NCI-H1417 treated with DMSO at 0.1 percent for 48 hours (cell line): ENCODE measurements around the gene RNASEH1.

Source experiments
- DNase-seq: peaks from one replicate; lab custom pipeline; 2025; lab: John Stamatoyannopoulos, UW

RNASEH1 gene

DNA sequence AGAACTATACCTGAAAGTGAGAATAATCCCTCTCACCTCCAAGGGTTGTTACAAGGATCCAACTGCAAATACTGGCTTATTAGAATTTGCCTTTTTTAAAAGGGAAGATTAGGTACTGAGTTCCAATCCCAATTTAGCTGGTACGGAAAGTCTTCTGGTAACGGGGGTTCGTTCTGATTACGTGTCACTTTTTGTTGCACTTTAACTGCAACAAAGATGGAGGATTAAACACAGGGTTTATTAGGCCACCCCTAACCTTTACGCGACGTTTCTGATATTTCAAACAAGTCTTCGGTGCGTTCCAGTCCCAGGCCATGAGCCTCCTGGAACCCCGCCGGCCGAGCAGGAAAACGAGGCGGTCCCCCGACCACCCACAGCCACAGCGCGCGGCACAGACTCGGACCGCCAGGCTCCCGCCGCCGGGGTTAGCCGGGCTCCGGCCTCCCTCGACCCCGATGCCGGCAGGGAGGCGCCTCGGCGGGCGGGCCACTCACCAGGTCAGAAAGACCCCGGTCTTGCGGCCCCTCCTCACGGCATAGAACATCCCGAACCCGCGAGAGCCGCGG lies 411 bp downstream of the RNASEH1 start:
- DNase-seq, result no peak

DNA sequence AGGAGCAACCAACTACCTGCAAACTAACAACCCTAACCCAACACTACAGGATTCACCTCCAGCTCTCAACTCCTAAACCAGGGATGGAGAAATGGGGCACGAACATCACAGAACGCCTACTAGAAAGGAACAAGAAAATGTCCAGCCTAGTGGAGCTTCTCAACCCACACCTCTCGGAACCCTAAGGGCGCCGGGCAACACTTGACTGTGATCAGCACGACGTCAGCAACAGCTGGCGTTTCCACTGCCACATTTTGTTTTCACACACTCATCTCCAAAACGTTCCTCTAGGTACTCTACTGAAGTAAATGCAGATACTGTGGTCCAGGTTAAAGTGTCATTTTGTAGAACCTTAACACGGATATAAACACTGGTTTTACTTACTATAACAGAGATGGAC lies 4.2 kb downstream of the RNASEH1 start:
- no peak for DNase-seq

DNA sequence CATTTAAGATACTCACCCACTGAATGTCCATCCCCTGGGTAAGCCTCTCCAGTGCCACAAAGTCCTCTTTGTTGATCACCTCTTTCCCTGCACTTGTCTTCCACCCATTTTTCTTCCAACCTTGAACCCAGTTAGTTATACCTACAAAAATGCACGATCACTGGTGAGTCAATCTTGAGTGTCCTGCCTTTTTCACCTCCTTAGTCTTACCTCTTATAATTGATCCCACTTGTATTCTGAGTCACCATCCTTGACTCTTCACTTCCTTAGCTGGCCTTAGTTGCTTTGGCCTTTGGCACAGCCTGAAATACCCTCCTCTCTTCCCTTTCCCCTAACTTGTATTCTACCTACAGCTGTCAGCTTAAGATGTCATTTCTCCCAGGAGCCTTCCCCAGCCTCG lies 10.2 kb downstream of the RNASEH1 start:
- no peak for DNase-seq

DNA sequence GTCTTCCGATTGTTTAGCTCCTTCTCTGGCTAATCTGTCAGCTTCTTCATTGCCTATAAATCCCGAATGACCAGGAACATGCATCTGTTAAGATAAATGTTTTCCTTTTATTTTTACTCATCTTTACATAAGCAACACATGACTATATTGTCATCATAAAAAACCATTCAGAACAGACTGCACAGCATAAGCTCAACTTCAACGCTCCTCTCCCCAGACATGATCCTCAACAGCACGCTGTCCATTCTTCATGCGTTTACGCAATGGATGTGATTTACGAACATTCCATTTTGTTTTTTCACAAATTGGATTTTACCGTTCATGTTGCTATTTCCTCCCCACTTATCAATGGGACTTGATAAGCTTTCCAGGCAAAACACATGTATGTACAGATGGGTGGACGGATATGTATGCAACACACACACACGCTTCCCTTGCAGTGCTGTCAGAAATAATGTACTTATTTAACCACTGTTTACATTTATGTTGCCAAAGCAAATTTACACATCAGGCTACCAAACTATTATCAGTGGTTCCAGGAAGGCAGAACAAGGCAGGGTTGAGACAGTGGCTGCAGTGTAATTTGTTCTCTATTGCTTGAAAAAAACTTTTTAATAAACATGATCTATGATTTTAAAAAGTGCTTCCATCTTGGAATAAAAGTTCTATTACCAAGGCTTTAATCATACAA lies 12.2 kb downstream of the RNASEH1 start:
- no peak for DNase-seq

GRCh38 chr2:3543023-3543683 lies 15.0 kb downstream of the RNASEH1 start:
- no peak for DNase-seq

DNA sequence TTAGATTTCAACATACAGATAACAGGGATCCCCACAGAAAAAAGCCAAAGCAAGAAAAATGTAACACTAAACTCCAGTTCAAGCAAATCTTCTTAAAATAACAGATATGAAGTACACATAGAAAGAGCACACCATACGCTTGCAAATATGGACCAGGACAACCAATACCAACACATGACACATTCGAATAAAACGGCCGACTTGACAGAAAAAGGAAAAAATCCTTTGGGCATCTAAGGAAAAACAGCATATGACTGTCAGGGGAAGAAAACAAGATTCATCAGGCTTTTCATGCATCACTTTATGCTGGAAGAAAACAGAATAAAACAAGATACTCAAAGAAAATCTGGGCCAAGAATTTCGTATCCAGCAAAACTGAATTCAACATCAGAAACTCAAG lies 16.0 kb downstream of the RNASEH1 start:
- no peak for DNase-seq

DNA sequence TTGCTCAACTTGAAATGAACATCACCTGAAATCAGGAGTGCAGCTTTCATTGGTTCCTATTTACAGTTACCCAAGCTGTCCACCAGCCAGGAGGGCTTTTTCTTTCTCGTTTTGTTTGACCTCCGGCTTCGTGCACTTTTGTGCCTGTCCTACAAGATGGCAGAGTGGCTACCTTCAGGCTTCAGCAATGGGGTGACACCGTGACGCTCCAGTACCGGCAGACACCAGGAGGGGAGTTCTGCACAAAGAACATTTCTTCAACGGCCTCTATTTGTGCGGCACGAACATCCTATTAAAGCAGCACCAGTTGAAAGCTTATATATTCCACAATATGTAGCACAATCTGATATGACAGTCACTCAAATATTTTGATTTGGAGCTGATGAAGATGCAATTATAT lies 18.3 kb downstream of the RNASEH1 start:
- DNase-seq, result no peak

- DNase-seq, result no peak
Measured at GRCh38 chr2:3536682-3537632, 21.2 kb downstream of the RNASEH1 start.

GRCh38 chr2:3535794-3536681 lies 22.1 kb downstream of the RNASEH1 start:
- DNase-seq, result no peak

GRCh38 chr2:3535467-3535793 lies 22.7 kb downstream of the RNASEH1 start:
- DNase-seq, result no peak

DNA sequence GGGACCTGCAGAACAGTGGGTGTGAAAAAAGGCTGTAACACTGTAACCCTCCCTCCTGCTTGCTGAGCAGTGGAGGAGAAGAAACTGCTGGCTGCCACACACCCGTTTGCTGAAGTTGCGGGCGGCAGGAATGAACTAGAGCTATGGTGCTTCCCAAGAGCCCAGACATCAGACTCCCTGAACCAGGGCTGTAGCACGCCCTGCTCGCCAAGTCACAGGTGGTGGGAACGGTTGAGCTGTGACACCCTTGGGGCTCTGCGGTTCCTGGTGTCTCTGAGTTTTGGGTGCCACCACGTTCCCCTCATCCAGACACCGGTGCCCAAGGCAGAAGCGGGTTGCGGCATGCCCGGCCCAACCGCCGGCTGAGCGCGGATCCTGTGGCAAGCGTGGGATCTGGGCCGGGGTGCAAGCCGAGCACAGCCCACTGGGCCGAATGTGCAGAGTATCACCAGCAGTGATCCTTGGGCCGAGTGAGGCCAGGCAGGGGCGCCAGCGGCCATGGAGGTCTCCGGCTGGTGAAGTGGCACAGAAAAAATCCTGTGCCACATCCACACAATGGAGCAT lies 23.8 kb downstream of the RNASEH1 start:
- no peak for DNase-seq

- no peak for DNase-seq
Measured at GRCh38 chr2:3533836-3534235, 24.3 kb downstream of the RNASEH1 start.

DNA sequence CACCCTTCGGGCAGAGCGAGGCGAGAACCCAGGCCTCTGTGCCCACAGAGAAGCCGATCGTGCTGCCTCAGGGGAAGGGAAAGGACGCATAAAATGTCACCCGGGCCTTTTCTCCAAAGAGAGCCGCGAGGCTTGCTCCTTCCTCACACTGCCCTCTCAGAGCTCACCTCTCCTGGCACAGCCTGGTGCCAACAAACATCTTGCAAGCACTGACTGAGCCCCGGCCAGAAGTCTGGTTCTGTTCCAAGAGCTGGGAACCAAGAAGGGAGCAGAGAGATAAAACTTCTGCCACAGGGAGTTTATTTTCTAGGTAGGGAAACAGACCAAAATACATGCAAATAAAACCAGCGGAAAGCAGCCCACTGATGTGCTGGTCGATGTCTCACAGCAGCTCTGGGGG lies 25.2 kb downstream of the RNASEH1 start:
- no peak for DNase-seq

GRCh38 chr2:3529316-3530025 lies 28.7 kb downstream of the RNASEH1 start:
- DNase-seq, result no peak

DNA sequence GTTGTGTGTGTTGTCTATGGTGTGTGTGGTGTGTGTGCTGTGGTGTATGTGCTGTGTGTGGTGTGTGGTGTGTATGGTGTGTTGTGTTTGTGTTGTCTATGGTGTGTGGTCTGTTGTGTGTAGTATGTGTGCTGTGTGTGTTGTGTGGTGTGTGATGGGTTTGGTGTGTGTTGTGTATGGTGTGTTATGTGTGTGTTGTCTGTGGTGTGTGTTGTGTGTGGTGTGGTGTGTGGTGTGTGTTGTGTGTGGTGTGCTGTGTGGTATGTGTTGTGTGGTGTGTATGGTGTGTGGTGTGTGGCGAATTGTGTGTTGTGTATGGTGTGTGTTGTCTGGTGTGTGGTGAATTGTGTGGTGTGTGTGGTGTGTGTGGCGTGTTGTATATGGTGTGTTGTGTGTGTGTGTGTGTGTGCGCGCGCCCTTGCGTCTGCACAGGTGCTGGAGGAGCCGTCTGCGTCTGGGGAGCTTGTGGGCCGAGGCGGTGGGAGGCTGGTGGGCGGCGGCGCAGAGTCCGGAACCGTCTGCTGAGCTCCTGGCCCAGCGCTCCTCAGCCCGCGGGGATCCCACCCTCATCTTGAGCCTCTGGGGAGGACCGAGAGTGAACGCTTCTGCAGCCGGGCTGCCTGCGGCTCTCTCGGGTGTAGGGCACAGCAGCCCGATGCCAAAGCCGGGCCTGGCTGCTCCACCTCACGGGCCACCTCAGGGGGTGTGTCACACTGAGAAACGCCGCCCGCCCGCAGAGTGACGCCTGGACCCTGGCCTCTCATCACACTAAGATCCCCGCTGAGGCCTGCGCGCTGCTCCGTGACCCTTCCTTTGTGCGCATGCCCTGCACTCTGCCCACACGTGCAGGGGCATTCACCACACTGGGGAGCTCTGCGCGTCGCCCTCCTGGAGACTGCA lies 30.0 kb downstream of the RNASEH1 start:
- no peak for DNase-seq

GRCh38 chr2:3526871-3527270 lies 31.3 kb downstream of the RNASEH1 start:
- DNase-seq, result no peak

DNA sequence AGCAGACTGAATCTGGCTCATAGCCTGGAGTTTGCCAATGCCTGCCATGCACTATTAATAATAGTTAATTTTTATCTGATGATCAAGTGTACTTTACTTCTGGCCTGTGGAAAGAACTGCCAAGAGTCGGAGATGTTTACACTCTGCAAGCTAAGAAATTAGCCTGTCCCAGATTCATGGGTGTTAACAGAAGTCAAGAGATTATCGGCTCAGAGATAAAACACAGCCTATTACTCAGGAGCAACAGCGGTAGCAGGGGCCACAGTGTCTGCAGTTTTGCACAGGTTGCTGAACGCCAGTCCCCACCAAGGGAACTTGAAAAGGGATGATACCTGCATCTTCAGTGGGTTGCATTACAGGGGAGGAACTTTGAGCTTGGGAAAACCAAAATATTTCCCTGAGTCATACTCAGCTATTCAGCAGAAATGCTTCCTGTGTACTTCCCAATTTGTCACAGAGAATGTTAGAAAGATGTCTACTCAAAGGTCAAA lies 34.5 kb downstream of the RNASEH1 start:
- DNase-seq, result no peak

- no peak for DNase-seq
Measured at GRCh38 chr2:3522961-3523421, 35.1 kb downstream of the RNASEH1 start.

GRCh38 chr2:3520591-3520990 lies 37.5 kb downstream of the RNASEH1 start:
- DNase-seq, result no peak
